HG02981 (cell line): ENCODE data around the gene DHRS12.
"Not testable (repeated sequence)": the region's sequence is repeated elsewhere in the genome, so short reads cannot be mapped to it uniquely, and the experiment has no call there.

Experiments used
- ATAC-seq: cut with Tn5 transposase; IDR thresholded peaks from one replicate; pipeline ENCODE4 v1.9.1; 2021; ENCODE audit warnings: mild to moderate bottlenecking, moderate library complexity; ENCODE audit not compliant: unreplicated experiment

Gene DHRS12

GRCh38 chr13:51828730-51829567 is 25.0 kb upstream of the DHRS12 start:
- ATAC-seq = no peak

- no peak for ATAC-seq
Measured at GRCh38 chr13:51827254-51827653, 23.3 kb upstream of the DHRS12 start.

- no peak for ATAC-seq
Measured at GRCh38 chr13:51826606-51827005, 22.6 kb upstream of the DHRS12 start.

- ATAC-seq = no peak
Measured at GRCh38 chr13:51825681-51826254, 21.8 kb upstream of the DHRS12 start.

- ATAC-seq = no peak
Measured at GRCh38 chr13:51825165-51825592, 21.2 kb upstream of the DHRS12 start.

GRCh38 chr13:51824712-51825111 is 20.7 kb upstream of the DHRS12 start:
- ATAC-seq = not testable (repeated sequence)

GRCh38 chr13:51823863-51824262 is 19.9 kb upstream of the DHRS12 start:
- no peak for ATAC-seq

- ATAC-seq = no peak
Measured at GRCh38 chr13:51823359-51823758, 19.4 kb upstream of the DHRS12 start.

GRCh38 chr13:51822106-51822815 is 18.3 kb upstream of the DHRS12 start:
- ATAC-seq = no peak

- ATAC-seq = no peak
Measured at GRCh38 chr13:51821606-51822005, 17.6 kb upstream of the DHRS12 start.

- no peak for ATAC-seq
Measured at GRCh38 chr13:51820016-51820597, 16.1 kb upstream of the DHRS12 start.

- ATAC-seq = no peak
Measured at GRCh38 chr13:51819544-51819943, 15.6 kb upstream of the DHRS12 start.

GRCh38 chr13:51818781-51819511 is 15.0 kb upstream of the DHRS12 start:
- ATAC-seq = no peak

GRCh38 chr13:51818276-51818675 is 14.3 kb upstream of the DHRS12 start:
- ATAC-seq = no peak

- no peak for ATAC-seq
Measured at GRCh38 chr13:51817717-51818116, 13.8 kb upstream of the DHRS12 start.

- no peak for ATAC-seq
Measured at GRCh38 chr13:51816604-51817249, 12.8 kb upstream of the DHRS12 start.

GRCh38 chr13:51815848-51816247 is 11.9 kb upstream of the DHRS12 start:
- no peak for ATAC-seq

GRCh38 chr13:51814825-51815650 is 11.1 kb upstream of the DHRS12 start:
- ATAC-seq = peak; percentile 71

- no peak for ATAC-seq
Measured at GRCh38 chr13:51814071-51814470, 10.1 kb upstream of the DHRS12 start.
